ENCODE results near the gene FBXO21.

The FBXO21 gene

GRCh38 chr12:117162167-117162539 lies 28.1 kb downstream of the FBXO21 start:
- no peak for DNase-seq

DNA sequence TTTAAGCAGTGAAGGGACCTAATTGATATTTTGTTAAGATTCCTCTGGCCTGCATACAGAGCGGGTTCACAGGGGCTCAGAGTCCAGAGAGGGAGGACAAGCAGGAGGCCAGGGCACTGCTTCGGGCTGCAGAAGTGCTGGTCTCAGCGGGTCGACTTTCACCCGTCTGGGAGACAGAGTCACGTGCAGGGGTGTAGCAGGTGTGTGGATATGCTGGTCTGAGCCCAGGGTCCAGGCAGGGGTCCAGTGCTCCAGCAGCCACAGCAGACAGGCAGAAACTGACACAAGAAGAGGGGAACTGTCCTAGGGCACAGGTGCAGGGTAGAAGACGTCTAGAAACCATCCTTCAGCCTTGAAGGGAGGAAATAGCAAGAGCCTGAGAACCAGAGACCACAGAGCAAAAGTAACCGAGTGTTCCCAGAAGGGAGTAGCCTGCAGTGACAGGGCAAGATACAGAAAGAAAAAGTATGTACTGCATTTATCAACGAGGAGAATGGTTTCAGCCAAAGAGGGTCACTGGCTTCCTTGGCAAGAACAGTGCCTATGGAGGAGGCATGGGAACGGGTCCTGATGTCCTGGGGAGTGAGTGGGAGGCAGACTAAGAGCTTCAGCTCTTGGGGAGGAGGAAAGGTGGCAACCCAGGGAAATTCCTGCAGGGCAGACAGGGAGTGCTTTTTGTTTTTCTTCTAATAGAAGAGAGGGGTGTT lies 28.7 kb downstream of the FBXO21 start:
- DNase-seq = no peak

DNA sequence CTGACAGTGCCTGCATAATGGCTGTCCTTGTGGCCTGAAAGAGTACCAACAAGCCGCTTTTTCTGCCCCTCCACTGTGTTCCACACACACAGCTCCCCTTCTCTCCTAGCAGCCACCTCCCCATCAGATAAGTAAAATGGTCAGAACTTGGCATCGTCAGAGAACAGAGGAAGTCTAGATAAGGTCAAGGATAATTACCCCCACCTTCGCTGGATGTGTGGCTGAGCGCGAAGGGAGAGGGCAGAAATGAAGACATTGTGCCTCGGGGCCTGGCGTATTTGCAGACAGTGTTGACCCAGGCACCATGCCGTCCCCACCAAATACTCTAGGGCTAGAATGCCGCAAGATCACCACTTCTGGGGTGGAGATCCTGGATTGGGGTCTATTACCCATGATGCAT lies 30.6 kb downstream of the FBXO21 start:
- no peak for DNase-seq

- DNase-seq = no peak
Measured at GRCh38 chr12:117158911-117159553, 31.2 kb downstream of the FBXO21 start.

- DNase-seq = no peak
Measured at GRCh38 chr12:117158096-117158495, 32.2 kb downstream of the FBXO21 start.

DNA sequence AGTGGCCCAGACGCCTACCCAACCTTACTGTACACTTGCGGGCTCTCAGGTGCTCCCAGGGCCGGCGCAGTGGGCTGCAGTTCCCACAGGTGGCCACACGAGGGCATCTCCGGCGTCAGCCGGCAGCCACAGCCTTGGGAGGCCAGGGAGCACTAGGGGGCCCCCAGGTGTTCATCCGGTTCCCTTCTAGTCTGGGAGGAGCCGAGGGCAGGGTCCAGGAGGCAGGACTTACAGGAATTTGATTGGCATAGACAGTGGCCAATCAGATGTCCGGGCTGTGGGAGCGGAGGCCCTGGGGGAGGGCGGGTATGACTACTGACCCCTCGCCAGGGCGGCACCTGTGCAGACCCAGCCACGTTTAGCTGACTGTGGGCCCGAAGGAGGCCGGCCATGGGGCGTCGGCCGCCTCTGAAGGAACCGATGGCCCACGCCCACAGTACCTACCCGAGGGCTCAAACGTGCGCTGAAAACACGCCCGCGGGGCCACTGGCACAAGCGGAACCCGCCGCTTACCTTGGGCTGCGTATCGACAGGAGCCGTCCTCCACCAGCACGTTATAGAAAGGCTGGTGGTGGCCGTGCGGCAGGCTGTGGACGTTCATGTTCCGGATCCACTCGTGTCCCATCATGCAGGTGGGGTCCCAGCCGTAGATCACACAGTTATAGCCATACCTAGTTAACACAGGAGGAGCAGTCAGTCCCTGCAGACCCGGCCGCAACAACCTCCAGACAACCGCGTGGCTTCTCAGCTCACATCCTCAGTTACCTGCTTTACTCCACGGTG lies 34.8 kb downstream of the FBXO21 start:
- no peak for DNase-seq

- DNase-seq = no peak
Measured at GRCh38 chr12:117152793-117153775, 37.2 kb downstream of the FBXO21 start.

DNA sequence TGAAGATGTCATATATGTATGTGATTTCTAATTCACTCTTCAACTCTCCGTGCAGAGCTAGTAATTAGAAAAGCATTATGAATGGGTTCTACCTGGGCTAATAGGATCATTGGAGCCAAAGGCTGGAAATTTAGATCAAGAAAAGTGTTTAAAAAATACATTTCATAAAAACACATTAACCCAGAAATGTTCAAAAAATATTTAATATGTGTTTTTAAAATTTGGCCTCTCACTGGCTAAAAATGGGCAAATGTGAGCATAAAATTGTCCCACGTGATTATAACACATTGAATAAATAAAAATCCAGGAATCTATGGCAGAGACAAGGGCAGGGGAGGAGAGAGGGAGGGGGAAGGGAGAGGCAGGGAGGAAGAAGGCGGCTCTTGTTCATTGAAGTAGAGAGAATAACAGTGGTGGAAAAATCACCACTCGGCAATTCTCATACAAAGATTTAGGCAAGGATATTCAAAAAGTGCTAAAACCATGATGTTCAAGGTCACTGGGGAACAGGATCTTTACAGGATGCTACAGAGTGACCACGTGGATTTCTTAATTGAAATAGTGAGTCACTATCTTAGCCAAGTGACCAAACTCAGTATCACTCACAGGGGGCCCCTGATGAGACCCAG lies 38.8 kb downstream of the FBXO21 start:
- DNase-seq = no peak

DNA sequence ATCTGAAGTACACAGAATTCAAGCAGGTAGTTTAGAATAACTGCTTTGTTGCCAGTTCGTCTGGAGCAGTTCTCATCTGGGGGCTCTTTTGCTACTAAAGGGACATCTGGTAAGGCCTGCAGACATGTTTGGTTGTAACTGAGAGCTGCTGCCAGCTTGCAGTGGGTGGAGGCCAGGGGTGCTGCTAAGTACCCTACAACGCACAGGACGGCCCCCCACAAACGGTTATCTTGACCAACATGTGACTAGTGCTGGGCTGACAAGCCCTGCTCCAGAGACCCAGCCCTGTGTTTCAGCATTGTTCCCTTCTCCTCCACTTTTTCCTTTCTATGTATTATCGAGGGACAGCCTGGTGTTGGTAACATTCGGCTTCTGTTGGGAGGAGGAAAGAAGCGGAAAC lies 40.8 kb downstream of the FBXO21 start:
- no peak for DNase-seq

DNA sequence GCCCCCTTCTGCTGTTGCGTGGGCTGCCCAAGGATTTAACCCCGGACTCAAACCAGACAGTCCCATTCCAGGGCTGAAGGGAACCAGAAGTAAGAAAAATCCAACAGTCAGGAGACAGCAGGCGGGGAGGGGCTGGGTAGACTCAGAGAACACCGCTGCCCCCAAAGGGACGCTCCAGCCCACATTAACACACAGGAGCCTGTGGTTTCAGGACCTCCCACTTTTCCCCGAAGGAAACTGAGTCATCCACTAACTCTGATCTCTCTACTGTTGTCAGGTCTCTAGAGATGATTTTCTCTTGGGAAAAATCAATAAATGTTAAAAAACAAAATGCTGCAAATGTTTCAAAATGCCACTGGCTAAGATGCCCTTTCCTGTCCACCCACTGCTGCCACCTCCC lies 41.6 kb downstream of the FBXO21 start:
- no peak for DNase-seq

- no peak for DNase-seq
Measured at GRCh38 chr12:117147639-117148038, 42.6 kb downstream of the FBXO21 start.

GRCh38 chr12:117145597-117146154 lies 44.6 kb downstream of the FBXO21 start:
- DNase-seq = no peak

DNA sequence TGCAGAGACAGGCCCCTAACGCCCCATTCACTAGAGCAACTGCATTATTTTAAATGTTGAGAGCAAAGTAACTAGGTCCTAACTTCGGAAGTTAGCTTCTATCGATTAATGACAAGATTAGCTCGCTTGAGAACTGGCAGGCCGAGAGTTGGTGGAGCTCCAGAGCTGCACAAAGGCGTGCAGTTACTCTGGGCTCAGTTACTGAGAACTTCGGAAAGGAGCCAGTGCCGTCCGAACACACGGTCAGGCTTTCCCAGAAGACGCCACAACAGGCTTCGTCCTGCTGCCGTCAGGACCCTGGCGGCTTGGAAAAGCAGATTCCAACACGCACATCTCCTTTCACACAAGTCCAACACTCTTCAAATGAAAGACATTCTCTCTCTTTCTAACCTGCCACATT lies 45.7 kb downstream of the FBXO21 start:
- no peak for DNase-seq

DNA sequence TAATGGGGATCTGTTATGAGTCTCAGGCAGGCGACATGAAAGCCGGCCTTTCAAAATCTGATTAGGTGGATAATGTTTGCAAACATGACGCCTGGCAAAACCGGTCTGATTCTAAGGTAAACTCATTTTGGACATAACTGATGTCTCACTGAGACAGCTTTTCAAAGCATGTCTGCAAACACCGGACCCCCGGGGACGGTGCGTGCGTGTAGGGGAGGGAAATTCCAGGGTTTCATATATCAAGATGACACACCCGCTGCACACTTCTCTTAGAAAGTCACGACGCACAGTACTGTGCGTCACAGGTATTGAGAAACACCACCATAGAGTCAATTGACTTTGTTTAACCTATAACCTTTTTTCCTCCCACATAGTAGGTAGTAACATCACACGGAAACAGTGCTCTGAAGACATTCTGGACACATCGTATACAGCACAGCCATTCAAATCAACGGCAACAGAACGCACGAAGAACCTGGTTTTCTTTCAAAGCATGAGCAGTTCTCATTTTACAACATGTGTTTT lies 47.2 kb downstream of the FBXO21 start:
- no peak for DNase-seq

DNA sequence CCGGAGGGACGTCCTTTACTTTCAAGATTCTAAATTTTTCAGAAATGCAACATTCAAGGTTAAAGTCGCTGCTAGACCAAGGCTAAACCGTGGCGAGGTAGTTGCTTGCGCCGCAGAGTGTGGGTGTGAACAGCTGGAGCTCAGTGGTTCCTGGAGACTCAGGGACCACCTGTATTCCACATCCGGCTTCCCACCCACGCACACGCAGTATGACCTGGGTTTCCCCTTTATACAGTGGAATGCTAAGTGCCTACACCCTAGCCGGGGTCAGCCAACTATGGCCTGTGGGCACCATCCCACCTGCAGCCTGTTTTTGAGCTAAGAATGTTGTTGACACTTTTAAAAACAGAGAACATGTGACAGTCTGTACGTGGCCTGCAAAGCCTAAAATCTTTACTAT lies 48.2 kb downstream of the FBXO21 start:
- DNase-seq = no peak

DNA sequence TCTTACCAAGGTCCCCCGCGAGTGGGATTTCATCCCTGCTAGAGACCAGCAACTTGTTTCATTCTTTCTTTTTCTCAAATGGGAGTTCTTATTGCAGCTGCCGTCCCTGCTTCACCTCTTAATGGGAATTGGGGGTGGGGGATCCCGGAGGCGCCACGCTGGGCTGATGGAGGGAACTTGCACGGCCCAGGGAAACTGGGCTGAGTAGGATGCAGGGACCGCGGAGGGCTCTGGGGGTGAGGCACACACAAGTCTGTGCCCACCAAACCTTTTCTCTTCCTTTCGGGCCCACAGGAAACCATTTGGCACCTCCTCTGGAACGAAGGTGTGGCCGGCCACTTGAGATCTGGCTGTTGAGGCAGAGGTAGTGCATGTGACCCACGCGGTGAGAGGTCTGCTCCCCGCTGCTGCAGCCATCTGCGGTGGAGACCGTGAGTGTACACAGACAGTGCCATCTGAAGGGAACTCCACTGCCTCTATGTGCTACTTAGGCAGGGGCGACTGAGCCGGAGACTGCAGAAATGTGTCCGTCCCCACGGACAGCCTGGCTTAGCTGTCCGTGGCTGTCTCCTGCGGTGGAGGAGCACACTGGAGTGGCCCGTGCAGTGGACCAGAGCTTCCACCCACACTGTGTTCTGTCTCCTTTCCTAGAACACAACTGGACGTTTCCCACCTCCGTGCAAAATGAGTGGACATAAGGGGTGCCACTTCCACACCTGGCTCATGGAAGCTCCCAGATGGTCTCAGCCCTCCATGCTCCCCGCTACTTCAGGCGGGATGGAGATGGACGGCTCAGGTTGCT lies 49.0 kb downstream of the FBXO21 start:
- DNase-seq = no peak

DNA sequence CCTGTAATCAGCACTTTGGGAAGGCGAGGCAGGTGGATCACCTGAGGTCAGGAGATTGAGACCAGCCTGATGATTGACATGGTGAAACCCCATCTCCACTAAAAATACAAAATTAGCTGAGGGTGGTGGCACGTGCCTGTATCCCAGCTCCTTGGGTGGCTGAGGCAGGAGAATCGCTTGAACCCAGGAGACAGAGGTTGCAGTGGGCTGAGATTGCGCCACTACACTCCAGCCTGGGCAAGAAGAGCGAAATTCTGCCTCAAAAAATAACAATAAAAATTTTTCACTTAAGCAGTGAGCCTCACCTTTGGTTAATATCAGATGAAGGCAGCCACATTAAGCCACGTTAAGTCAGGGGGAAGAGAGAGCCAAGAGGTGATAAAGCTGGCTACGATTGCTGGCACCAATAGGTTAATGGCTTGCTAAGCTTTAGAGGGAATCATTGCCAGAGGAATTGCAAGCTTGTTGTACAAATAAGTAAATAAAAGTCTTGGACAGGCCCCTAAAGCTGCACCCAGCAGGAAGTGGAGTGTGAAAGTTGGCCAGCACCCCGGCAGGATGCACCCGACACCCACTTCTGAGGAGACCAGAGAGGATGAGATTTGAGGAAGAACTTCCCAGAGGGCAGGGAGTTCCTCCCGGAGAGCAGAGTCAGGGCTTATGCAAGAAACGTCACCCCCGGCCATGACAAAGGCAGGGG lies 49.7 kb downstream of the FBXO21 start:
- no peak for DNase-seq

DNA sequence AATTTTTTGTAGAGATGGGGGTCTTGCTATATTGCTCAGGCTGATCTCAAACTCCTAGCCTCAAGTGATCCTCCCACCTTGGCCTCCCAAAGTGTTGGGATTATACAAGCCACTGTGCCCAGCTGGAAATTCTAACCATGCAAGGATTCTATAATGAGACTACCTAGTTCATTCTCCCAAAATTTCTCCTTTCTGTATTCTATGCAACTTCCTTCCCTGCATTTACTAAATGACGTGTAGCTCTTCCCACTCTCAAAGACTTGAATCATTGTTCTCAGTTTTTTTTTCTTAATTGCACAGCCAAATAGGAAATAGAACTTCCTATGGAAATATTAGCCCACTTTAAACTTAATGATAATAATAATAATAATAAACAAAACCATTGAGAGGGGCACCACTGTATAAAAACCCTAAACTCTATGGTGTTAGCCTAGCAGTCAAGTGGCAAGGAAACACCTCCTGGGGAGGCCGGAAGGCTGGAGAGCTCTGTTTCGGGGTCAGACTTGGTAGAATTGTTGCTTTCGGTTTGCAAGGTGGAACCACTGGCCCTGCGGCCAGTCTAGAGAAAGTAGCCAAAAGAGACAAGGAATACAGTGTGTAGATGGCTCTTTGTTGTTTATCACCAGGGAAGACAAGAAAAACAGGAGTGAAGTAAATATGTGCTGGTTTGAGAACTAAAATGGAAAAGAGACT lies 51.1 kb downstream of the FBXO21 start:
- no peak for DNase-seq

- DNase-seq = no peak
Measured at GRCh38 chr12:117134721-117135120, 55.5 kb downstream of the FBXO21 start.

GRCh38 chr12:117134059-117134458 lies 56.2 kb downstream of the FBXO21 start:
- peak; percentile 83 for DNase-seq
